ENCODE results near the gene DOK4. TPM values are rescaled to one million over a fixed set of nuclear protein-coding genes. Genes with fewer than 3 reads are reported as not detected.

The DOK4 gene
- total and polyA plus RNA-seq, 2 donors (not counting 1 experiment from before 2014, with no cell fraction given), result 1.6 to 2.5 TPM

GRCh38 chr16:57427307-57427706 lies 59.0 kb downstream of the DOK4 start:
- H3K36me3 ChIP-seq (replicated peaks in 1 of 2; ENCODE audit: control extremely low read depth in 1 of 2, control insufficient read depth in 1 of 2, extremely low read depth in 1 of 2, insufficient read depth in 2 of 2, low read length in 1 of 2), result peaks cover 0 to 39% of the 10 kb centered on the region in 2 experiments
- H3K9me3 ChIP-seq (ENCODE audit: control extremely low read depth in 1 of 3, control insufficient read depth in 2 of 3, insufficient read depth in 1 of 3, low read length in 2 of 3), result no peaks in the 10 kb centered on the region
- Mint-ChIP-seq H3K9me3 (ENCODE audit: insufficient read depth) (no peaks in the 10 kb centered on the region), H3K27me3 (no peaks in the 10 kb centered on the region), H3K27ac (no peak overlapping the region), H3K4me3 (no peak overlapping the region), H3K4me1 (no peaks in the 10 kb centered on the region)
- no peaks in the 10 kb centered on the region for H4K20me1 ChIP-seq (ENCODE audit: control insufficient read depth, insufficient read depth, low read length, poor library complexity, severe bottlenecking)
- H3K4me2 ChIP-seq (replicated peaks; ENCODE audit: low read depth, low read length, poor library complexity, severe bottlenecking), result no peak overlapping the region
- H3K27ac ChIP-seq (ENCODE audit: low read length in 2 of 2), result no peak overlapping the region
- no peaks in the 10 kb centered on the region for H3K4me1 ChIP-seq (ENCODE audit: control insufficient read depth in 2 of 2, insufficient read depth in 2 of 2, low read length in 2 of 2)
- no peak overlapping the region for H2AFZ ChIP-seq (ENCODE audit: insufficient read depth, low read depth, low read length, poor library complexity, severe bottlenecking)
- ATAC-seq (ENCODE audit: low read depth), result no peak
- intact Hi-C loops (cut with micrococcal nuclease), result no loop called here
- ChIA-PET POLR2A (no interaction called here), CTCF (no interaction called here)
- no peak overlapping the region for H3K4me3 ChIP-seq (ENCODE audit: control extremely low read depth in 1 of 5, extremely low read depth in 1 of 5, insufficient read depth in 1 of 5, low read depth in 2 of 5, low read length in 4 of 5)
- no peak for DNase-seq
- no peaks in the 10 kb centered on the region for H3K79me2 ChIP-seq (ENCODE audit: control insufficient read depth, insufficient read depth, low read length)
- no peaks in the 10 kb centered on the region for H3K27me3 ChIP-seq (replicated peaks in 1 of 4; ENCODE audit: control extremely low read depth in 1 of 4, control insufficient read depth in 3 of 4, insufficient read depth in 4 of 4, low read length in 3 of 4)
- TF ChIP-seq EZH2 (IDR thresholded peaks at IDR 0.05; ENCODE audit: borderline replicate concordance, insufficient read depth, low read depth, low read length, poor library complexity, severe bottlenecking), result no peak
- TF ChIP-seq CTCF (IDR thresholded peaks at IDR 0.05), result no peak
- H3K9ac ChIP-seq (ENCODE audit: low read length), result no peak overlapping the region
- 100% methylated on average over 3 of the region's 8 CpGs for WGBS (ENCODE audit: insufficient coverage)

- Histone ChIP-seq H3K4me3 (ENCODE audit: control extremely low read depth in 1 of 5, extremely low read depth in 1 of 5, insufficient read depth in 1 of 5, low read depth in 2 of 5, low read length in 4 of 5) (no peak overlapping the region), H3K27me3 (replicated peaks in 1 of 4; ENCODE audit: control extremely low read depth in 1 of 4, control insufficient read depth in 3 of 4, insufficient read depth in 4 of 4, low read length in 3 of 4) (no peaks in the 10 kb centered on the region), H3K36me3 (replicated peaks in 1 of 2; ENCODE audit: control extremely low read depth in 1 of 2, control insufficient read depth in 1 of 2, extremely low read depth in 1 of 2, insufficient read depth in 2 of 2, low read length in 1 of 2) (peaks cover 0 to 29% of the 10 kb centered on the region in 2 experiments), H2AFZ (ENCODE audit: insufficient read depth, low read depth, low read length, poor library complexity, severe bottlenecking) (no peak overlapping the region), H4K20me1 (ENCODE audit: control insufficient read depth, insufficient read depth, low read length, poor library complexity, severe bottlenecking) (no peaks in the 10 kb centered on the region), H3K79me2 (ENCODE audit: control insufficient read depth, insufficient read depth, low read length) (no peaks in the 10 kb centered on the region), H3K4me1 (ENCODE audit: control insufficient read depth in 2 of 2, insufficient read depth in 2 of 2, low read length in 2 of 2) (no peaks in the 10 kb centered on the region), H3K4me2 (replicated peaks; ENCODE audit: low read depth, low read length, poor library complexity, severe bottlenecking) (no peak overlapping the region), H3K27ac (ENCODE audit: low read length in 2 of 2) (no peak overlapping the region), H3K9ac (ENCODE audit: low read length) (no peak overlapping the region), H3K9me3 (ENCODE audit: control extremely low read depth in 1 of 3, control insufficient read depth in 2 of 3, insufficient read depth in 1 of 3, low read length in 2 of 3) (no peaks in the 10 kb centered on the region)
- Mint-ChIP-seq H3K4me1 (no peaks in the 10 kb centered on the region), H3K4me3 (no peak overlapping the region), H3K27me3 (no peaks in the 10 kb centered on the region), H3K9me3 (ENCODE audit: insufficient read depth) (no peaks in the 10 kb centered on the region), H3K27ac (no peak overlapping the region)
- intact Hi-C loops (cut with micrococcal nuclease), result no loop called here
- ATAC-seq (ENCODE audit: low read depth) (no peak), DNase-seq (no peak)
- WGBS (ENCODE audit: insufficient coverage), result 99% methylated on average over 7 of the region's 7 CpGs
- POLR2A ChIA-PET, result interaction anchor here (1.7 kb wide), 1 partner anchor 13 kb away, joined by 5 read pairs; no protein-coding TSS in a partner anchor
- TF ChIP-seq EZH2 (IDR thresholded peaks at IDR 0.05; ENCODE audit: borderline replicate concordance, insufficient read depth, low read depth, low read length, poor library complexity, severe bottlenecking), result no peak
- TF ChIP-seq CTCF (IDR thresholded peaks at IDR 0.05), result no peak
- CTCF ChIA-PET, result interaction anchor here (1.1 kb wide), 1 partner anchor 21 kb away, joined by 3 read pairs; the partner anchor contains the start of genes CIAPIN1 and COQ9
Measured at GRCh38 chr16:57426356-57426755, 59.9 kb downstream of the DOK4 start.
